NCI-H2029 treated with DMSO at 0.1 percent for 48 hours (cell line): ENCODE measurements around the gene PCID2.
A peak's percentile ranks its signal among the peaks of the same experiment; 100 is the strongest.
"Not testable (repeated sequence)": the region's sequence is repeated elsewhere in the genome, so short reads cannot be mapped to it uniquely, and the experiment has no call there.

Experiments used
- DNase-seq: peaks from one replicate; lab custom pipeline; 2025; lab: John Stamatoyannopoulos, UW

PCID2 gene

GRCh38 chr13:113208421-113209335, at the start of gene PCID2:
PCID2 (minus strand) TSS chr13:113208669; CDS start chr13:113208634, 35 bp downstream.
- peak; percentile 14 for DNase-seq

GRCh38 chr13:113257908-113258307, 49.4 kb upstream of the PCID2 start:
- DNase-seq: not testable (repeated sequence)

- DNase-seq: no peak
These were observed 44.1 kb upstream of the PCID2 start for GRCh38 chr13:113252516-113253095.

- no peak for DNase-seq
These were observed 37.7 kb upstream of the PCID2 start for GRCh38 chr13:113245849-113246796.

GRCh38 chr13:113243847-113244246, 35.4 kb upstream of the PCID2 start:
- DNase-seq: no peak

GRCh38 chr13:113241623-113242022, 33.2 kb upstream of the PCID2 start:
- not testable (repeated sequence) for DNase-seq

- DNase-seq: no peak
These were observed 31.5 kb upstream of the PCID2 start for GRCh38 chr13:113239986-113240385.

- no peak for DNase-seq
These were observed 30.9 kb upstream of the PCID2 start for GRCh38 chr13:113239357-113239756.

- DNase-seq: no peak
These were observed 30.1 kb upstream of the PCID2 start for GRCh38 chr13:113238536-113238935.

- no peak for DNase-seq
These were observed 24.6 kb upstream of the PCID2 start for GRCh38 chr13:113233101-113233500.

- no peak for DNase-seq
These were observed 23.9 kb upstream of the PCID2 start for GRCh38 chr13:113232208-113233003.

- no peak for DNase-seq
These were observed 23.1 kb upstream of the PCID2 start for GRCh38 chr13:113231306-113232207.

GRCh38 chr13:113229791-113230190, 21.3 kb upstream of the PCID2 start:
- DNase-seq: no peak

- DNase-seq: no peak
These were observed 20.7 kb upstream of the PCID2 start for GRCh38 chr13:113229161-113229560.

- no peak for DNase-seq
These were observed 18.5 kb upstream of the PCID2 start for GRCh38 chr13:113226873-113227450.

GRCh38 chr13:113225515-113225914, 17.0 kb upstream of the PCID2 start:
- DNase-seq: no peak

GRCh38 chr13:113224486-113224885, 16.0 kb upstream of the PCID2 start:
- no peak for DNase-seq

GRCh38 chr13:113223070-113223469, 14.6 kb upstream of the PCID2 start:
- no peak for DNase-seq

- no peak for DNase-seq
These were observed 12.4 kb upstream of the PCID2 start for GRCh38 chr13:113220877-113221276.

- no peak for DNase-seq
These were observed 11.7 kb upstream of the PCID2 start for GRCh38 chr13:113220141-113220598.
